Keratinocyte (primary cell): ENCODE measurements around the gene ADAMTSL1. TPM values are rescaled to one million over a fixed set of nuclear protein-coding genes. Genes with fewer than 3 reads are reported as not detected.

Experiments
- DNase-seq: peaks from one replicate; pipeline ENCODE4 v3.0.0-alpha.2; 2011; ENCODE audit warnings: low read depth, missing footprints, low spot score
- FAIRE-seq: peaks from 2 replicates; lab custom pipeline; 2011; peaks lifted over from hg19 to GRCh38; lab: Jason Lieb, UNC
- H2AFZ ChIP-seq: 2 replicates; pipeline ENCODE4 v1.6.0; 2012; ENCODE audit warnings: low read length, control low read depth, inconsistent platforms; ENCODE audit not compliant: control insufficient read depth
- H3K27ac ChIP-seq: 2 replicates; pipeline ENCODE4 v1.5.1; 2011; ENCODE audit warnings: low read length; ENCODE audit not compliant: control insufficient read depth, insufficient read depth
- H3K27me3 ChIP-seq: 3 replicates; pipeline ENCODE4 v1.6.0; 2011; ENCODE audit warnings: low read length; ENCODE audit not compliant: control insufficient read depth, insufficient read depth; ENCODE audit errors: extremely low read depth
- H3K36me3 ChIP-seq, 2 experiments: 2 replicates in 1 of 2; 3 replicates in 1 of 2; pipeline ENCODE4 v1.5.1; 2011; ENCODE audit warnings: low read length in 2 of 2, mild to moderate bottlenecking in 1 of 2; ENCODE audit not compliant: control insufficient read depth in 2 of 2, insufficient read depth in 2 of 2; ENCODE audit errors: extremely low read depth in 1 of 2
- H3K4me1 ChIP-seq: 3 replicates; pipeline ENCODE4 v1.5.1; 2011; ENCODE audit warnings: low read length; ENCODE audit not compliant: control insufficient read depth, insufficient read depth; ENCODE audit errors: extremely low read depth
- H3K4me2 ChIP-seq: 3 replicates; pipeline ENCODE4 v1.6.0; 2011; ENCODE audit warnings: low read depth, low read length; ENCODE audit not compliant: control insufficient read depth, insufficient read depth; ENCODE audit errors: extremely low read depth
- H3K4me3 ChIP-seq, 3 experiments: fragments of 200-600 bp in 1 of 3; sonication (generic) in 1 of 3; 2 replicates in 2 of 3; 3 replicates in 1 of 3; pipeline ENCODE4 v1.5.1; 2011 to 2016; ENCODE audit warnings: low read length in 3 of 3, mild to moderate bottlenecking in 3 of 3, control low read depth in 2 of 3, inconsistent platforms in 1 of 3, low read depth in 1 of 3, mixed read lengths in 1 of 3, mixed run types in 1 of 3, moderate library complexity in 1 of 3; ENCODE audit not compliant: control insufficient read depth in 2 of 3, insufficient read depth in 2 of 3; ENCODE audit errors: extremely low read depth in 1 of 3
- H3K79me2 ChIP-seq: 2 replicates; pipeline ENCODE4 v1.6.0; 2012; ENCODE audit warnings: low read length; ENCODE audit not compliant: control insufficient read depth, insufficient read depth
- H3K9ac ChIP-seq: 3 replicates; pipeline ENCODE4 v1.6.0; 2011; ENCODE audit warnings: low read length; ENCODE audit not compliant: control insufficient read depth, insufficient read depth; ENCODE audit errors: extremely low read depth
- H3K9me1 ChIP-seq: 3 replicates; pipeline ENCODE4 v1.6.0; 2011; ENCODE audit warnings: low read length; ENCODE audit not compliant: control insufficient read depth, insufficient read depth; ENCODE audit errors: extremely low read depth
- H3K9me3 ChIP-seq: 2 replicates; pipeline ENCODE4 v1.5.1; 2012; ENCODE audit warnings: low read depth, low read length; ENCODE audit not compliant: control insufficient read depth
- H4K20me1 ChIP-seq: 3 replicates; pipeline ENCODE4 v1.6.0; 2011; ENCODE audit warnings: low read length; ENCODE audit not compliant: control insufficient read depth, insufficient read depth; ENCODE audit errors: extremely low read depth
- CTCF ChIP-seq, 3 experiments: IDR thresholded peaks in 1 of 3; conservative IDR thresholded peaks in 1 of 3; optimal IDR thresholded peaks in 1 of 3; 2 replicates in 2 of 3; 3 replicates in 1 of 3; pipeline versions ENCODE3 to v1.5.1; 2011; ENCODE audit warnings: low read length in 3 of 3, mild to moderate bottlenecking in 3 of 3, moderate library complexity in 2 of 3, control low read depth in 1 of 3, inconsistent platforms in 1 of 3; ENCODE audit not compliant: insufficient read depth in 2 of 3; ENCODE audit errors: extremely low read depth in 1 of 3
- EZH2 ChIP-seq: IDR thresholded peaks from one replicate; pipeline ENCODE4 v1.6.1; 2012; ENCODE audit warnings: inconsistent platforms, mild to moderate bottlenecking, low read length, moderate library complexity
- dilution Hi-C: fragments of 300-500 bp; cut with MboI; formaldehyde crosslinking; loops from one replicate; pipeline ENCODE4 v1.7.0; 2020; ENCODE audit warnings: low sequenced_read_pairs; ENCODE audit not compliant: extremely low pct_ligation_motif_present
- polyA plus RNA-seq, 5 experiments: library from polyadenylated mRNA; depleted of rRNA in 3 of 5; stranded (reverse) in 3 of 5; stranded (forward) in 1 of 5; unstranded in 1 of 5; fragments of >200 nt; gene quantifications; 1 replicate in 1 of 5; 2 replicates in 3 of 5; 3 replicates in 1 of 5; pipeline versions ENCODE4 v1.2.1 to v1.2.3, GENCODE V29; 2011 to 2012; ENCODE audit warnings: missing spikeins in 2 of 5, low read depth in 1 of 5, low replicate concordance in 1 of 5

The ADAMTSL1 gene
- polyA plus RNA-seq, 1 donor (not counting 4 experiments of a cell fraction or from before 2014, with no cell fraction given), result 1.1 TPM

DNA sequence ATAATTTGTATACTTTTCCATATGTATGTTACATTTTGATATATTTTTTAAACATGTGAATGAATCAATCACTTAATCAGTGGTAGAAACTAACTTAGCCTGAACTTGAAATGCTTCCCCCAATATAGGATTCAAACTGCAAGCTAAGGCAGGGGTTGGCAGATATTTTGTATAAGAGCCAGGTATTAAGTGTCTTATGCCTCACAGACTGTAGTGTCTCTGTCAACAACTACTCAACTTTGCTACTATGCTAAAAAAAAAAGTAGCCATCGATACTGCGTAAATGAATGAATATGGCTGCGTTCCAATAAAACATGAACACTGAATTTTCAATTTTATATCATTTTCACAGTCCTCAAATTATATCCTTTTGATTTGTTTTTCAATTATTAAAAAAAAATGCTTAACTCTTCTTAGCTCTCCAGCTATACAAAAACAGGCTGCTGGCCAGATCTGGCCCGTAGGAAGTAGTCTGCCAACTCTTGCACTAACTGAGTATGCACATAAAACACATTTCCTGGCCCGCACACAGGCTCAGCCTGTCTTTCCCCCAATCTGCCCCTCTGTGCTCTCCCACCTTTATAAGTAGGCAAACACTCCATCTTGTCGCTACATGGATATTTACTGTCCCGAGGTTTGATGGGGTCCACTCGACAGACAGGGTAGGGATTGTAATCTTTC, 467.2 kb downstream of the ADAMTSL1 start:
- Histone ChIP-seq H4K20me1 (no peaks in the 10 kb centered on the region), H3K4me3 (no peak overlapping the region), H3K9ac (no peak overlapping the region), H3K9me3 (no peaks in the 10 kb centered on the region), H3K27me3 (no peaks in the 10 kb centered on the region), H2AFZ (no peak overlapping the region), H3K27ac (no peak overlapping the region), H3K4me1 (no peaks in the 10 kb centered on the region), H3K36me3 (no peaks in the 10 kb centered on the region), H3K4me2 (no peak overlapping the region), H3K79me2 (no peaks in the 10 kb centered on the region), H3K9me1 (no peaks in the 10 kb centered on the region)
- DNase-seq, result no peak
- FAIRE-seq, result no peak
- no peak for TF ChIP-seq EZH2
- no peak for TF ChIP-seq CTCF (optimal IDR thresholded peaks at IDR 0.05 in 1 of 3, IDR thresholded peaks at IDR 0.05 in 1 of 3, conservative IDR thresholded peaks at IDR 0.05 in 1 of 3; ENCODE audit: extremely low read depth in 1 of 3, insufficient read depth in 2 of 3, low read length in 3 of 3)
- dilution Hi-C loops, result no loop called here

DNA sequence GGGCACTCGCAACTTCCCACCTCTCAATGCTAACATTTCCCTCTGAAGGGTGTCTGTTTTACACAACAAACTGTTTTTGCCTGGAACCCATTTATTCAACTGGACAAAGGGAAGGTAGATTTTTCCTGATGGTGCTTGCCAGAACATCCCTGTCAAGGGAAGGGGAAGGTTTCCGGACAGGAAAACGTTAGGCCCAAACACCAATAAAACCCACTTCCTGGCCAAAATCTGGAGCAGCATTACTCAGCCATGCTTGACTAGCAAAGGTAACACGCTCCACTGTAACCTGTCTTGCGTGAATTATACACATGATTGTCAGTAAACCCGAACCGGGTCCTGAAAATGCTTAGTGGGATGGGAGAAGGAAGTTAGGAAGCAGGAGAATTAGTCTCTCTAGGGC, 468.8 kb downstream of the ADAMTSL1 start:
- Histone ChIP-seq H3K4me1 (no peaks in the 10 kb centered on the region), H4K20me1 (no peaks in the 10 kb centered on the region), H3K9me1 (no peaks in the 10 kb centered on the region), H3K9me3 (no peaks in the 10 kb centered on the region), H3K27me3 (no peaks in the 10 kb centered on the region), H3K79me2 (no peaks in the 10 kb centered on the region), H2AFZ (no peak overlapping the region), H3K9ac (no peak overlapping the region), H3K27ac (no peak overlapping the region), H3K36me3 (no peaks in the 10 kb centered on the region), H3K4me3 (no peak overlapping the region), H3K4me2 (no peak overlapping the region)
- TF ChIP-seq CTCF (optimal IDR thresholded peaks at IDR 0.05 in 1 of 3, IDR thresholded peaks at IDR 0.05 in 1 of 3, conservative IDR thresholded peaks at IDR 0.05 in 1 of 3; ENCODE audit: extremely low read depth in 1 of 3, insufficient read depth in 2 of 3, low read length in 3 of 3) (no peak), EZH2 (no peak)
- dilution Hi-C loops, result no loop called here
- DNase-seq (no peak), FAIRE-seq (no peak)
